ENCODE results near the gene PIEZO2.

The PIEZO2 gene

GRCh38 chr18:10771053-10771709 lies 378.2 kb downstream of the PIEZO2 start:
- no peak for DNase-seq

- DNase-seq: no peak
Observed at GRCh38 chr18:10770264-10770663, 379.1 kb downstream of the PIEZO2 start.

GRCh38 chr18:10768221-10768620 lies 381.1 kb downstream of the PIEZO2 start:
- no peak for DNase-seq

- DNase-seq: no peak
Observed at GRCh38 chr18:10767658-10768057, 381.7 kb downstream of the PIEZO2 start.

DNA sequence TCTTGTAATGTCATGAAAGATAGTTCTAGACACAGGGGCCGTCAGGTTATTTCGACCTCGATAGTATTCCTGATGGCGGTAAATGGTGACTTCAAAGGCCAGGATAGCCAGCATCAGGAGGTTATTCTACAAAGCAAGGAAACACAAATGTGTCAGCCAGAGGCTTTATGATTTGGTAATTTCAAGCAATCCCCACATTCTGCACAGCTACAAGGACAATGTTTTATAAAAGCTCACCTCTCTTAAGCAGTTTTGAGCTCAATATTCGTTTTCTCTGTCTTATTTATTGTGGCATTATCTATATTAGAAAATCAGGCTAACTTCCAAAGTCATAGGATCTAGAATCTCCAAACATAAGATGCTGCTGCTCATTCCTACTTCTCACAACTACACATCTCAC lies 388.4 kb downstream of the PIEZO2 start:
- no peak for DNase-seq

DNA sequence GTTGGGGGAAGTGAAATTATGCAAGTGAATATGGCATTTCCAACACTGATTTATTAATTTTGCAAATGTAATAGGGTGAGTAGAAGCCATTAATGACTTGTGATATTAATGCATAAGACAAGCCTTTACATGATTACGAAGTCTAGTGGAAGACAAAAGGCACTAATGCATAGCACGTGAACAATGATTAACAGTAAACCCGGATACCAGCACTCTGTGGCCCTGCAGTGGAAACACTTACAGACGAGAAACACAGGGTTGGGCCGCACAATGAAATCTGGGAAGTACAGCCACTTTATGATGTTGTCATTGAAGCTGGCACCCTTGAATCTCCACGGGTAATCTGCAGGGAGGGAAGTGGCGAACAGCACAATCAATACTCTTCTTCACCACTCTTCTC lies 390.1 kb downstream of the PIEZO2 start:
- DNase-seq: no peak

DNA sequence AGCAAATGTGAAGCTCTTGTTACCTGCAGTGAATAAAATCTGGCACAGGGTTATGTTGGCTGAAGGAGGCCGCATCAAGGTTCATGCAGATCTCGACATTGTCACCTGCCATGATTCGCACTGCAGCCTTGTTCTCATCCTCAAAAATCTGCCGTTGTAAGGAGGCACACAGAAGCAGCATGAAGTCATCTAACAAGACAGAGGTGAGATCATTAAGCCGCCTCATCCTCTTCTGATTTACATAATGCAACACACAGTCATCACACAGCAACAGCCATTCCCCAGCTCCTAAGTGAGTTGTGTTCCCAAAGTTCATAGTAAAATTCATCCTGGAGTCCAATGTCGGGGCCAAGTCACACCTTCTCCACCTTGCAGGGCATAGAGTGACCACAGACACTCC lies 391.4 kb downstream of the PIEZO2 start:
- DNase-seq: no peak

GRCh38 chr18:10757349-10757748 lies 392.0 kb downstream of the PIEZO2 start:
- no peak for DNase-seq

DNA sequence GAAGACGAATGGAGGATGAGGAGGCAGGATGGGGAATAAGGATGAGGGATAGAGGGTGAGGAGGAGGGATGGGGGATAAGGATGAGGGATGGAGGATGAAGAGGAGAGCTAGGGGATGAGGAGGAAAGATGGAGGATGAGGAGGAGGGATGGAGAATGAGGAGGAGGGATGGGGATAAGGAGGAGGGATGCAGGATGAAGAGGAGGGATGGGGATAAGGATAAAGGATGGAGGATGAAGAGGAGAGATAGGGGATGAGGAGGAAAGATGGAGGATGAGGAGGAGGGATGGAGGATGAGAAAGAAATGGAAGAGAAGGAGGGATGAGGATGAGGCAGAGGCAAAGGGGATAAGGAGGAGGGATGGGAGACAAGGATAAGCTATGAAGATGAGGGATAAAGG lies 393.5 kb downstream of the PIEZO2 start:
- DNase-seq: no peak

DNA sequence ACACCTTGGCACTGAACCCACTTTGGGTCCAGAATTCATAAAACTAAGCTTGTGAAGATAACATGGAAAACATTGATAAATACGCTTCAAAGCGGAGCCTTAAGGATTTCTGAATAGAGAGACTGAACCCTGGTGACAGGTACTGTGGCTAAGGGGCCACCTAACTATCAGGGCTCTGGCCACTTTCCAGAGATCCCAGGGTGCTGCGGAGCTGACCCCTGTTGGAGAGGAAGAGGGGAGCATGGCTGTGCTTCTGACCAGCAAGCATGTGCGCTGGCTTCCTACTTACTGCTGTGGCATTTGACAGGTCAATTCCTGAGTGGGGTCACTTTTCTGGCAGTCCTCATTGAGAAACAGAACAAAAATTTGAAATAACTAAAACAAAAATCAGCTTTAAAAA lies 395.2 kb downstream of the PIEZO2 start:
- no peak for DNase-seq

DNA sequence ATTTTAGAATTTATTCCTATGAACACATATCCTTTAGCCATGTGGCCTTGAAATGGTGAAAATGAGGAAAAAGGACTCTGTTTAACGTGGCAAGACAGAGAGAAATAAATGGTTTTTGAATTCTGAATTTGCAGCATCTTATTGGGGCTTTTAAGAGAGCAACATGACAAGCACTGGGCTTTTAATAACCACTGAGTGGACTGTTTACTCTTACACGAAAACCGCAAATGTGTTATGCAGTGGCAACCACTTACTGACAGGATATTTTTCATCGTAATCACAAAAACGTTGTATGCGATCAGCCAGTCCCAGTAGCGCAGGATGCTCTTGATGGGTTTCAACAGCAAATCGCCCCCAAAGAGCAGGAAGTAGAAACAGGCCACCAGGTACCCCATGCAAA lies 397.0 kb downstream of the PIEZO2 start:
- DNase-seq: no peak

DNA sequence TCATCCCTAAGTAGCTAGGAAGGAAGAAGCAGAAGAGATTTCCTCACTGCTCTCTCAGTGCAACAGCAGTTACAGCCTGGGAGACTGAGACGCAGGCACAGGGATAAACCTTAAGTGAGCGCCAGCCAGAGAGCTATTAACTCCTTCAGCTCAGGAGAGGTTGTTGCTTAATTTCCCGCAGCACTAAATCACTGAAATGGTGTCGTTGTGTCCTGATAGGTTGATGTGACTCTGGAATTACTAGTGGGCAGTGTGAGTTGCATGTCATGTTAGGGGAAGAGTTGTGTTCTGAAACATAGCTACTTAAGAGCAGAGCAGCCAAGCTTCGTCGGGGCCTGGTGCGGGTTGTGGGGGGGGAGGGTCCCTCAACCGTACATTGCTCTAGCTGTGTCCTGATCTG lies 397.7 kb downstream of the PIEZO2 start:
- DNase-seq: no peak

DNA sequence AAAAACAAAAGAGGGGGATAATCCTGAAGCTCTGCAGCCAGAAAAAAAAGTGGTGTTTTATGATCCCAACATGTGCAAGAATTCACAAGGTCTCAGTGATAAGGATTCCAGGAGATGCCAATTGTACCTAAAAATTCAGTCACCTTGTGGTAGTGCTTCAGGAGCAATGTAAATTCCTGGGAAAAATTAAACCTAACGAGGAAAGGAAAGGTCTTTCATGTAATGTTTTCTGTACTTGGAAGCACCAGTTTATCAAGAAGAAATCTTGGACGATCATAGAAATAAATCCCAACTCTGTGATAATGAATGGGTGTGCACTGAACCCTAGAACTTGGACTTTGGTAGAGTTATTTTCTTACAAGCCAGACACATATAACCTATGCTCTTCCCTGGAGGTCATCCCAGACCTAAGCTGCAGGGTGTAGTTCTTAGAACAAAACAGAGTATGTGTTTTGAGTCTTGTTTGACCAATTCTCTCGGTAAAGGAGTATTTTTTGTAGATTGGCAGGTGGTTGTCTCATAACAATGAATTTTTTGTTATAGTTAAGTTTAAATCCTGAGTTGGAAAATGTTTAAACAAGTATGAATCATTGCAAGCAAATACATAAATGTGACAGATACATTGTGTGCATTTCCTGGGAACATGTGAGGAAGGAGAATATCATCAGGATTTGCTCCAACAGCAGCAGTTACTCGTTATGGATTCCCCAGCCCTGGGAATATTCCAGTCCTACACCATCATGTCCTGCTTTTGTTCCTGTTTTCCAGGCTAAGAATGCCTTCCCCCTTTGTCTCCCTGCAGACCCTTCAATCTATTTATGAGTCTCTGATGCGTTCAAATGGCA lies 399.0 kb downstream of the PIEZO2 start:
- DNase-seq: no peak

- DNase-seq: no peak
Observed at GRCh38 chr18:10748641-10749040, 400.7 kb downstream of the PIEZO2 start.

- no peak for DNase-seq
Observed at GRCh38 chr18:10745971-10746370, 403.4 kb downstream of the PIEZO2 start.

GRCh38 chr18:10745219-10745618 lies 404.1 kb downstream of the PIEZO2 start:
- DNase-seq: no peak

DNA sequence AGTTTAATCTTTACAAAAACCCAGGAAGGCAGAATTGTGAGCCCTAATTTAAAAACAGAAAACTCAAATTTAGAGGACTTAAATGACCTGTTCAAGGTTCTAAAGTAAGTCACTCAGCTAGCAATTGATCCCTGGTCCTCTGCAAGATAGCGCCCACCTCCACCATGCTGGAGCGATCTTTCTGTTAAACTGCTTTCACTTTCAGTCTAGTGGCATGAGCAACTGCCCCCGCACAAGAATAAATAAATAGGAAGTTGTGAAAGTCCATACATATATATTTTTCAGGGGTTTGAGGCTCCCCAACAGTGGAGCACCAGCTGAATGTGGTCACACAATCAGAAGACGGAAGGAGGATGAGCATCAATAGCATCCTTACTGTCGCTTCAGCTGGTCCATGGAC lies 405.6 kb downstream of the PIEZO2 start:
- no peak for DNase-seq

GRCh38 chr18:10739152-10739551 lies 410.2 kb downstream of the PIEZO2 start:
- DNase-seq: no peak

- DNase-seq: no peak
Observed at GRCh38 chr18:10736984-10737383, 412.4 kb downstream of the PIEZO2 start.

DNA sequence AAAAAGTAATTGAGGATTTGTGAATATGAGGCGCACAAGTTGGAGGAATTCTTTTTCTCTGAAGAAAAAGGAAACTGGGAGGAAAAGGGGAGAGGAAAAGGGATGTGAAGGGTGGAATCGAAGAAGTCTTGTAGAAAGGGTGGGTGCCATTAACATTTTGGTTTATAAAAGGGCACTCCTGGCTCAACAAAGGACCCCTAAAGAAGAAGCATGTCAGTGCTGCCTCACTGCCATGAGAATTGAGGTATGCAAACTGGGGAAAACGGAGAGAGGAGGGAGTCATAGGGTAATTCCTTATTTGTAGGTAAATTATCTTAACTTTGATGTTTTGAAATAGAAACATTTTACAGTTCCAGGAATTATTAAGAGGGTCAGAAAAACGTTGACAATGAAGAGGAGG lies 416.4 kb downstream of the PIEZO2 start:
- no peak for DNase-seq

- no peak for DNase-seq
Observed at GRCh38 chr18:10727477-10727876, 421.9 kb downstream of the PIEZO2 start.

DNA sequence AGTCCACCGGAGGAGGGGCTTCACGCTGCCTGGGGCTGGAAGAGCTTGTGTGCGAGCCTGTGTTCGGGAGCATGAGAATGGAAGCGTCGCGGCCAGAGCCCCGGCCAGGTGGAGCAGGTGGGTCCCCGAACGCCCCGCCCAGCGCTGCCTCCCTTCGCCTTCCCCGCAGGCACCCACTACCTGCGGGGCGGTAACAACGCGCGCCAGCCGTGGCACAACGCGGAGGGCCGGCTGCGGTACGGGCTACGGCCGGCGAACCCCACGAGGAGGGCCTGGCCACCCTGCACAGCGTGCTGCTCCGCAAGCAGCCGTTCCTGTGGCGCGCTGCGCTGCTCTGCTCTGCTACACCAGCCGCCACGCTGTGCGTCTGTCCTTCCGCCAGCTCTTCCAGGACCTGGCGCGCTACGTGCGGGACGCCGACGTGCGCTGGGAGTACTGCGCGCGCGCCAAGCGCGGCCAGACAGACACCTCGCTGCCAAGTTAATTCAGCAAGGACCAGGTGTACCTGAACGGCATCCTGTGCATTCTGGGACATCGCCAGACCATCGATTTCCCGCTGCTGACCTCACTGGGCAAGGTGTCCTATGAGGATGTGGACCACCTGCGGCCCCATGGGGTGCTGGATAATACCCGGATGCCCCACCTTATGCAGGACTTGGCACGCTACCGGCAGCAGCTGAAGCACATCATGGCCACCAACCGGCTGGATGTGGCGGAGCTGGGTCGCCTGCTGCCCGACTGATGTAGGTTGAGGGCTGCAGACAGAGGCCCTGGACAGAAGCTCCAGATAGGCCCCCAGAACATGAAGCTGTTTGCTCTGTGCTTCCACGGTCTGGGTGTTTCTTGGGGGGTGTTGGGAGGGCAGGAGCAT lies 422.9 kb downstream of the PIEZO2 start:
- no peak for DNase-seq

DNA sequence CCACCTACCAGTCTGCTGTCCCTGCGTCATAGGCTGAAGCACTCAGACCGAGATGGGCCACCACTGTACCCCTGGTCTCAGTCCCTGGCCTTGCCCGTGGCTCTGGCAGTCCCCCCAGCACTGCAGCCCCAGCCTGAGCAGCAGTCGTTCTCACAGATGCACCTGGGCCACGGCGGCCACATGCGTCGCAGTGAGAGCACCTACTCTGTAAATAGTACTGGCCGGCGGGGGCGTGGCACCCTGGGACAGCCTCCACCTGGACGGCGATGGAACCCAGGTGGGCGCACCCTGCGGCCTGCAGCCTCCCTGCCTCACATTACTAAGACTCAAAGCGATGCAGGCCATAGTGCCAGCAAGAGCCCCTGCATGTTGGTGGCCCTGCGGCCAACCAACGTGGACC lies 424.7 kb downstream of the PIEZO2 start:
- no peak for DNase-seq

- no peak for DNase-seq
Observed at GRCh38 chr18:10723496-10723895, 425.9 kb downstream of the PIEZO2 start.

All from NCI-H510A treated with DMSO at 0.1 percent for 48 hours (cell line).